GOT3 (cell line): ENCODE results near the gene CAST.

Experiments
- DNase-seq: peaks from one replicate; lab custom pipeline; 2025; ENCODE audit warnings: mixed read lengths; lab: John Stamatoyannopoulos, UW

The CAST gene

GRCh38 chr5:96745025-96745424 lies 82.8 kb downstream of the CAST start:
- DNase-seq: no peak

GRCh38 chr5:96745844-96746531 lies 83.8 kb downstream of the CAST start:
- no peak for DNase-seq

GRCh38 chr5:96747720-96748119 lies 85.5 kb downstream of the CAST start:
- DNase-seq: no peak

GRCh38 chr5:96750110-96750822 lies 88.1 kb downstream of the CAST start:
- DNase-seq: no peak

- DNase-seq: no peak
These were observed 89.3 kb downstream of the CAST start for GRCh38 chr5:96751203-96752169.

- no peak for DNase-seq
These were observed 90.3 kb downstream of the CAST start for GRCh38 chr5:96752341-96753016.

GRCh38 chr5:96753017-96753397 lies 90.8 kb downstream of the CAST start:
- DNase-seq: no peak

GRCh38 chr5:96753848-96754247 lies 91.7 kb downstream of the CAST start:
- DNase-seq: no peak

- DNase-seq: no peak
These were observed 93.7 kb downstream of the CAST start for GRCh38 chr5:96755851-96756250.

GRCh38 chr5:96756985-96757384 lies 94.8 kb downstream of the CAST start:
- DNase-seq: no peak

- DNase-seq: no peak
These were observed 96.4 kb downstream of the CAST start for GRCh38 chr5:96758621-96759020.

- no peak for DNase-seq
These were observed 99.4 kb downstream of the CAST start for GRCh38 chr5:96761618-96762017.

- DNase-seq: no peak
These were observed 100.8 kb downstream of the CAST start for GRCh38 chr5:96763026-96763425.

- no peak for DNase-seq
These were observed 102.9 kb downstream of the CAST start for GRCh38 chr5:96765043-96765442.

- no peak for DNase-seq
These were observed 106.6 kb downstream of the CAST start for GRCh38 chr5:96768708-96769251.

GRCh38 chr5:96771395-96771794 lies 109.2 kb downstream of the CAST start:
- no peak for DNase-seq

GRCh38 chr5:96772111-96772510 lies 109.9 kb downstream of the CAST start:
- DNase-seq: no peak

- DNase-seq: no peak
These were observed 110.4 kb downstream of the CAST start for GRCh38 chr5:96772542-96772941.

- DNase-seq: no peak
These were observed 112.9 kb downstream of the CAST start for GRCh38 chr5:96775050-96775449.

- DNase-seq: no peak
These were observed 113.5 kb downstream of the CAST start for GRCh38 chr5:96775689-96776088.

GRCh38 chr5:96776621-96777020 lies 114.4 kb downstream of the CAST start:
- no peak for DNase-seq

GRCh38 chr5:96778409-96778808 lies 116.2 kb downstream of the CAST start:
- DNase-seq: no peak
